GM18498 (cell line): Measurements from ENCODE around the gene CDH2.

ENCODE experiments used
- ATAC-seq: cut with Tn5 transposase; IDR thresholded peaks from one replicate; pipeline ENCODE4 v1.9.1; 2021; ENCODE audit warnings: mild to moderate bottlenecking, moderate library complexity; ENCODE audit not compliant: unreplicated experiment

The CDH2 gene

GRCh38 chr18:28176948-28177827, at the start of gene CDH2:
TSS of gene CDH2 (minus strand) at chr18:28177130. CDS start at chr18:28177022, 108 bp downstream.
- peak; percentile 42 for ATAC-seq

GRCh38 chr18:28212060-28212459, 35.1 kb upstream of the CDH2 start:
- no peak for ATAC-seq

- ATAC-seq: no peak
These were observed 31.9 kb upstream of the CDH2 start for GRCh38 chr18:28208712-28209265.

GRCh38 chr18:28208268-28208667, 31.3 kb upstream of the CDH2 start:
- ATAC-seq: no peak

- ATAC-seq: no peak
These were observed 27.2 kb upstream of the CDH2 start for GRCh38 chr18:28204154-28204553.

GRCh38 chr18:28201056-28201455, 24.1 kb upstream of the CDH2 start:
- no peak for ATAC-seq

- ATAC-seq: no peak
These were observed 21.7 kb upstream of the CDH2 start for GRCh38 chr18:28198620-28199019.

- ATAC-seq: no peak
These were observed 16.3 kb upstream of the CDH2 start for GRCh38 chr18:28193177-28193778.

- peak; percentile 72 for ATAC-seq
These were observed 12.7 kb upstream of the CDH2 start for GRCh38 chr18:28189400-28190239.

GRCh38 chr18:28185121-28185520, 8.2 kb upstream of the CDH2 start:
- ATAC-seq: no peak

GRCh38 chr18:28183418-28184078, 6.6 kb upstream of the CDH2 start:
- ATAC-seq: no peak

GRCh38 chr18:28181616-28182015, 4.7 kb upstream of the CDH2 start:
- ATAC-seq: no peak

GRCh38 chr18:28178720-28179119, 1.8 kb upstream of the CDH2 start:
- no peak for ATAC-seq

- peak; percentile 38 for ATAC-seq
These were observed 1.1 kb upstream of the CDH2 start for GRCh38 chr18:28177828-28178635.

- peak; percentile 22 for ATAC-seq
These were observed 307 bp downstream of the CDH2 start for GRCh38 chr18:28176698-28176947.

GRCh38 chr18:28175930-28176697, 816 bp downstream of the CDH2 start:
- no peak for ATAC-seq

- no peak for ATAC-seq
These were observed 1.6 kb downstream of the CDH2 start for GRCh38 chr18:28175150-28175929.

- ATAC-seq: no peak
These were observed 2.6 kb downstream of the CDH2 start for GRCh38 chr18:28174181-28174905.
